Gastrocnemius medialis (tissue), 4 donors: Measurements from ENCODE around the gene DERA.

Experiments
- CTCF ChIP-seq, 5 experiments: fragments of 450-650 bp in 3 of 5; fragments of 200-600 bp in 2 of 5; sonication (generic) in 2 of 5; IDR thresholded peaks in 4 of 5; conservative IDR thresholded peaks in 1 of 5; 1 replicate in 4 of 5; 2 replicates in 1 of 5; pipeline ENCODE4 v1.5.1; 2016 to 2019; ENCODE audit warnings: antibody characterized with exemption in 5 of 5, mild to moderate bottlenecking in 3 of 5, moderate library complexity in 3 of 5
- POLR2A ChIP-seq, 2 donors: fragments of 450-650 bp; IDR thresholded peaks; one replicate each; pipeline ENCODE4 v1.6.1; 2017; ENCODE audit warnings: antibody characterized with exemption in 2 of 2, mild to moderate bottlenecking in 2 of 2, moderate library complexity in 2 of 2

GRCh38 chr12:15987696-15988095, 76.6 kb downstream of the DERA start:
- TF ChIP-seq CTCF (IDR thresholded peaks at IDR 0.05 in 4 of 5, conservative IDR thresholded peaks at IDR 0.05 in 1 of 5) (no peak), POLR2A (IDR thresholded peaks at IDR 0.05) (no peak)
